Measurements from ENCODE around the gene PITX1. TPM values are rescaled to one million over a fixed set of nuclear protein-coding genes. Genes with fewer than 3 reads are reported as not detected.
A peak's percentile ranks its signal among the peaks of the same experiment; 100 is the strongest.

The PITX1 gene
- total and polyA plus RNA-seq, 7 donors = 13.6 to 103 (median 42.7) TPM

GRCh38 chr5:135050244-135050767 is 16.3 kb upstream of the PITX1 start:
- H3K27me3 ChIP-seq (ENCODE audit: insufficient read depth in 3 of 3, low read length in 2 of 3) = peaks cover 0 to 3% (median 2%) of the 10 kb centered on the region in 3 donors
- WGBS, 3 donors = 37 to 46% (median 37%) methylated on average over 38 to 45 of the region's 45 CpGs
- no peak overlapping the region for H3K27ac ChIP-seq
- intact Hi-C loops (cut with DNase I) = no loop called here
- H3K4me1 ChIP-seq = peaks cover 22% of the 10 kb centered on the region
- peak in 1 of 2 donors; percentile 40 for DNase-seq
- ATAC-seq = peak in 2 of 4 donors; percentile 22 to 48
- TF ChIP-seq CTCF (IDR thresholded peaks at IDR 0.05) = no peak
- no peak overlapping the region for H3K4me3 ChIP-seq
- H3K36me3 ChIP-seq (ENCODE audit: insufficient read depth in 1 of 2, low read depth in 1 of 2) = no peaks in the 10 kb centered on the region
- H3K9me3 ChIP-seq = no peaks in the 10 kb centered on the region

- intact Hi-C loops (cut with DNase I) = no loop called here
- peak in 1 of 2 donors; percentile 7 for DNase-seq
- Histone ChIP-seq H3K27me3 (ENCODE audit: insufficient read depth in 3 of 3, low read length in 2 of 3) (peaks cover 0 to 7% (median 2%) of the 10 kb centered on the region in 3 donors), H3K4me1 (peaks cover 9% of the 10 kb centered on the region), H3K4me3 (no peak overlapping the region), H3K36me3 (ENCODE audit: insufficient read depth in 1 of 2, low read depth in 1 of 2) (no peaks in the 10 kb centered on the region), H3K27ac (no peak overlapping the region), H3K9me3 (no peaks in the 10 kb centered on the region)
- no peak for ATAC-seq
- 0 to 33% (median 24%) methylated on average over 1 of the region's 1 CpG for WGBS, 3 donors
- no peak for TF ChIP-seq CTCF (IDR thresholded peaks at IDR 0.05)
Measured at GRCh38 chr5:135048930-135049329, 14.9 kb upstream of the PITX1 start.

- intact Hi-C loops (cut with DNase I) = no loop called here
- no peak overlapping the region for H3K4me3 ChIP-seq
- TF ChIP-seq CTCF (IDR thresholded peaks at IDR 0.05) = no peak
- ATAC-seq = no peak
- H3K27ac ChIP-seq = no peak overlapping the region
- H3K4me1 ChIP-seq = peaks cover 9% of the 10 kb centered on the region
- DNase-seq = no peak
- H3K9me3 ChIP-seq = no peaks in the 10 kb centered on the region
- WGBS, 3 donors = 85 to 93% (median 91%) methylated on average over 1 to 2 of the region's 2 CpGs
- peaks cover 0 to 13% (median 2%) of the 10 kb centered on the region in 3 donors for H3K27me3 ChIP-seq (ENCODE audit: insufficient read depth in 3 of 3, low read length in 2 of 3)
- no peaks in the 10 kb centered on the region for H3K36me3 ChIP-seq (ENCODE audit: insufficient read depth in 1 of 2, low read depth in 1 of 2)
Measured at GRCh38 chr5:135048286-135048685, 14.3 kb upstream of the PITX1 start.

- Histone ChIP-seq H3K4me3 (no peak overlapping the region), H3K27me3 (ENCODE audit: insufficient read depth in 3 of 3, low read length in 2 of 3) (peaks cover 0 to 13% (median 2%) of the 10 kb centered on the region in 3 donors), H3K36me3 (ENCODE audit: insufficient read depth in 1 of 2, low read depth in 1 of 2) (no peaks in the 10 kb centered on the region), H3K27ac (no peak overlapping the region), H3K4me1 (peaks cover 9% of the 10 kb centered on the region), H3K9me3 (no peaks in the 10 kb centered on the region)
- no peak for TF ChIP-seq CTCF (IDR thresholded peaks at IDR 0.05)
- DNase-seq (peak in 1 of 2 donors; percentile 49), ATAC-seq (peak in 2 of 4 donors; percentile 74)
- intact Hi-C loops (cut with DNase I) = no loop called here
- WGBS, 3 donors = 8 to 23% (median 16%) methylated on average over 2 of the region's 2 CpGs
Measured at GRCh38 chr5:135047347-135047695, 13.3 kb upstream of the PITX1 start.

All from psoas muscle (tissue), 8 donors.